Hepatocyte (in vitro differentiated cells): ENCODE data around the gene BCAS3. TPM values are rescaled to one million over a fixed set of nuclear protein-coding genes. Genes with fewer than 3 reads are reported as not detected.
"Not testable (repeated sequence)": the region's sequence is repeated elsewhere in the genome, so short reads cannot be mapped to it uniquely, and the experiment has no call there.

ENCODE experiments used
- DNase-seq: peaks from one replicate; pipeline ENCODE4 v3.0.0-alpha.2; 2016; ENCODE audit warnings: low spot score
- H2AFZ ChIP-seq: fragments of 200-600 bp; sonication (generic); 2 replicates; pipeline ENCODE4 v1.6.0; 2016; ENCODE audit warnings: antibody characterized with exemption, mild to moderate bottlenecking
- H3K27ac ChIP-seq: fragments of 200-600 bp; sonication (generic); 2 replicates; pipeline ENCODE4 v1.5.1; 2016; ENCODE audit warnings: mild to moderate bottlenecking
- H3K27me3 ChIP-seq: fragments of 200-600 bp; sonication (generic); 2 replicates; pipeline ENCODE4 v1.6.1; 2016
- H3K36me3 ChIP-seq: fragments of 200-600 bp; sonication (generic); replicated peaks from 2 replicates; pipeline ENCODE4 v1.5.1; 2016; ENCODE audit warnings: low read depth; ENCODE audit not compliant: insufficient read depth
- H3K4me1 ChIP-seq: fragments of 200-600 bp; sonication (generic); 2 replicates; pipeline ENCODE4 v1.5.1; 2016; ENCODE audit warnings: mild to moderate bottlenecking, moderate library complexity; ENCODE audit not compliant: insufficient read depth
- H3K4me2 ChIP-seq: fragments of 200-600 bp; sonication (generic); 2 replicates; pipeline ENCODE4 v1.6.0; 2016
- H3K4me3 ChIP-seq: fragments of 200-600 bp; sonication (generic); 2 replicates; pipeline ENCODE4 v1.5.1; 2016; ENCODE audit warnings: mild to moderate bottlenecking
- H3K79me2 ChIP-seq: fragments of 200-600 bp; sonication (generic); 2 replicates; pipeline ENCODE4 v1.6.0; 2017; ENCODE audit warnings: mild to moderate bottlenecking
- H3K9me2 ChIP-seq: fragments of 200-600 bp; sonication (generic); replicated peaks from 2 replicates; pipeline ENCODE4 v1.6.0; 2017; ENCODE audit warnings: mild to moderate bottlenecking; ENCODE audit not compliant: insufficient read depth
- H3K9me3 ChIP-seq: fragments of 200-600 bp; sonication (generic); 2 replicates; pipeline ENCODE4 v1.5.1; 2016; ENCODE audit warnings: low read depth, mild to moderate bottlenecking
- H4K20me1 ChIP-seq: fragments of 200-600 bp; sonication (generic); 2 replicates; pipeline ENCODE4 v1.6.0; 2016; ENCODE audit warnings: mild to moderate bottlenecking; ENCODE audit not compliant: insufficient read depth, poor library complexity, severe bottlenecking
- CTCF ChIP-seq: fragments of 200-600 bp; sonication (generic); IDR thresholded peaks from 2 replicates; pipeline ENCODE4 v1.5.1; 2016; ENCODE audit warnings: antibody characterized with exemption, mild to moderate bottlenecking; ENCODE audit not compliant: poor library complexity
- EZH2 ChIP-seq: fragments of 200-600 bp; sonication (generic); IDR thresholded peaks from 2 replicates; pipeline ENCODE4 v1.6.1; 2016; ENCODE audit warnings: antibody characterized with exemption, mild to moderate bottlenecking, borderline replicate concordance
- EZH2phosphoT487 ChIP-seq: fragments of 200-600 bp; sonication (generic); IDR thresholded peaks from one replicate; pipeline ENCODE4 v1.6.1; 2018; ENCODE audit warnings: antibody characterized with exemption, mild to moderate bottlenecking, low read depth, moderate library complexity; ENCODE audit not compliant: unreplicated experiment, severe bottlenecking
- whole genome bisulfite sequencing: methylation state at CpG from one replicate; pipeline ENCODE4 v1.1.6; 2016; ENCODE audit warnings: low lambda C conversion rate; ENCODE audit errors: missing lambda C conversion rate; 5-methylcytosine and 5-hydroxymethylcytosine counted together
- polyA plus RNA-seq: library from polyadenylated mRNA; unstranded; fragments of >200 nt; fragmentation: Nextera tagmentation; extraction: Ambion mirVana; gene quantifications from 2 replicates; pipeline ENCODE4 v1.2.1, GENCODE V29; 2016
- total RNA-seq: library from RNA; depleted of rRNA; stranded (reverse); fragments of >200 nt; gene quantifications from 2 replicates; pipeline ENCODE4 v1.2.3, GENCODE V29; 2014

Gene BCAS3
- total and polyA plus RNA-seq, 2 experiments from 2014 or later = 16.5 to 58.8 TPM

GRCh38 chr17:61240851-61241468, 563.3 kb downstream of the BCAS3 start:
- 89% methylated on average over 5 of the region's 5 CpGs for WGBS
- Histone ChIP-seq H3K27ac (no peak overlapping the region), H3K79me2 (no peaks in the 10 kb centered on the region), H2AFZ (no peak overlapping the region), H3K9me3 (no peaks in the 10 kb centered on the region), H3K4me3 (no peak overlapping the region), H3K4me2 (no peak overlapping the region), H3K27me3 (no peaks in the 10 kb centered on the region), H3K4me1 (peaks cover 3% of the 10 kb centered on the region), H3K36me3 (no peaks in the 10 kb centered on the region), H3K9me2 (no peaks in the 10 kb centered on the region), H4K20me1 (no peaks in the 10 kb centered on the region)
- TF ChIP-seq EZH2 = no peak
- no peak for TF ChIP-seq EZH2phosphoT487
- TF ChIP-seq CTCF = no peak
- no peak for DNase-seq

DNA sequence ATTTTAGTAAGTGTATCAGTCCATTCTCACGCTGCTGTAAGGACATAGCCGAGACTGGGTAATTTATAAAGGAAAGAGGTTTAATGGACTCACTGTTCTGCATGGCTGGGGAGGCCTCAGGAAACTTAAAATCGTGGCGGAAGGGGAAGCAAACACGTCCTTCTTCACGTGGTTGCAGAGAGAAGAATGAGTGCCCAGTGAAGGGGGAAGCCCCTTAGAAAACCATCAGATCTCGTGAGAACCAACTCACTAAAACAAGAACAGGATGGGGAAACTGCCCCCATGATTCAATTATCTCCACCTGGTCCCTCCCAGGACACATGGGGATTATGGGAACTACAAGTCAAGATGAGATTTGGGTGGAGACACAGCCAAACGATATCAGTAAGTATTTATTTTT, 567.3 kb downstream of the BCAS3 start:
- H4K20me1 ChIP-seq, H3K79me2 ChIP-seq, H3K27ac ChIP-seq, H3K9me2 ChIP-seq, H3K36me3 ChIP-seq, H3K4me2 ChIP-seq, H3K4me3 ChIP-seq, H3K9me3 ChIP-seq, H3K27me3 ChIP-seq, H2AFZ ChIP-seq, DNase-seq: not testable (repeated sequence)
- 87% methylated on average over 8 of the region's 8 CpGs for WGBS
- H3K4me1 ChIP-seq = peaks cover 18% of the 10 kb centered on the region

DNA sequence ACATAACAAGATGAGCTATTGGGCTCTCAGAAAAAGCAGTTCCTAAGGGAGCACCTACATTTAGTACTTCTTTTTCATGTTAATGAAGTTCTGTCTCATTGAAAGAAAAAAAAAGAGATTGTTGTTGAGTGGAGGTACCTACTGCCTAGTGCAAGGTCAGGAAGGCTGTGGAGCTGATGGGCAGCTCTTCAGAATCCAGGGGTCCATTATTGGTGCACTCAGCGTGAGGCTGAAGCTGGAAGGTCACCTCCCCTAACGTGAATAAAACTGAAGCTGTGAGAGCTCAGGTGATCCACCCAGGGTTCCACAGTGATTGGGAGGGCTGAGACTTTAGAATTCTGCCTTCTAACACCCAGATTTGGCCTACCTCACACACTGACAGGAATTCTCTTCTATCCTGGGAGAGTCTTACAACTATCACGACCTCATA, 568.1 kb downstream of the BCAS3 start:
- no peak for DNase-seq
- Histone ChIP-seq H3K4me2 (no peak overlapping the region), H3K79me2 (no peaks in the 10 kb centered on the region), H3K27ac (no peak overlapping the region), H3K9me3 (no peaks in the 10 kb centered on the region), H4K20me1 (no peaks in the 10 kb centered on the region), H3K9me2 (no peaks in the 10 kb centered on the region), H3K4me1 (peaks cover 25% of the 10 kb centered on the region), H3K27me3 (no peaks in the 10 kb centered on the region), H3K4me3 (no peak overlapping the region), H2AFZ (no peak overlapping the region), H3K36me3 (no peaks in the 10 kb centered on the region)
- TF ChIP-seq EZH2phosphoT487 (no peak), EZH2 (no peak), CTCF (no peak)
- 77% methylated on average over 3 of the region's 3 CpGs for WGBS

DNA sequence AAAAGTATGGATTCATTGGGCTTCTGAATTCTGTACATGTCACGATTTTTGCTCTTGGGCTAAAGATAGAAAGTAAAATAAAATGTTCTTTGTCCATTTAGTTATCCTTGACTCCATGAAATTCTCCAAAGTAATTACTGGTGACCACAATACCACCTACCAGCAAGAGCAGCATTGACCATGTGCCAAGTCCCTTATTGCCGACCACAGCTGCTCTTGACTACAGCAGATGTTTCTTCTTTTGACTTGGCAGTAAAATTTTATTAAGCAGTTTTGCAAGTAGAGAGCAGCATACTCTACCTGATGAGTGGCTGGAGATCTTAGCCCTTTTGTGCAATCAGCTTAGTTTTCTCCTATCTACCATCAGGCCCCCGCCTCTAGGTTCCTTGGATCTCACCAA, 569.8 kb downstream of the BCAS3 start:
- H2AFZ ChIP-seq = no peak overlapping the region
- H3K36me3 ChIP-seq = no peaks in the 10 kb centered on the region
- no peak overlapping the region for H3K4me2 ChIP-seq
- H3K4me3 ChIP-seq = no peak overlapping the region
- H3K27me3 ChIP-seq = no peaks in the 10 kb centered on the region
- WGBS = 67% methylated on average over 3 of the region's 3 CpGs
- H3K4me1 ChIP-seq = peaks cover 35% of the 10 kb centered on the region
- no peaks in the 10 kb centered on the region for H4K20me1 ChIP-seq
- H3K9me3 ChIP-seq = no peaks in the 10 kb centered on the region
- peak overlapping the region; percentile 93 for H3K27ac ChIP-seq
- H3K79me2 ChIP-seq = no peaks in the 10 kb centered on the region
- no peaks in the 10 kb centered on the region for H3K9me2 ChIP-seq
- no peak for TF ChIP-seq EZH2phosphoT487
- TF ChIP-seq CTCF = no peak
- TF ChIP-seq EZH2 = no peak
- DNase-seq = no peak
